ENCODE results near the gene ZNF217.
"Not testable (repeated sequence)": the region's sequence is repeated elsewhere in the genome, so short reads cannot be mapped to it uniquely, and the experiment has no call there.

Gene ZNF217

GRCh38 chr20:53584550-53584913 lies 9.1 kb downstream of the ZNF217 start:
- not testable (repeated sequence) for DNase-seq (ENCODE audit: extremely low read depth in 1 of 2, low read depth in 1 of 2)

- not testable (repeated sequence) for DNase-seq (ENCODE audit: extremely low read depth in 1 of 2, low read depth in 1 of 2)
Measured at GRCh38 chr20:53583660-53584549, 9.7 kb downstream of the ZNF217 start.

GRCh38 chr20:53582574-53583351 lies 10.9 kb downstream of the ZNF217 start:
- no peak for DNase-seq (ENCODE audit: extremely low read depth in 1 of 2, low read depth in 1 of 2)

GRCh38 chr20:53582251-53582570 lies 11.4 kb downstream of the ZNF217 start:
- DNase-seq (ENCODE audit: extremely low read depth in 1 of 2, low read depth in 1 of 2) = no peak

- no peak for DNase-seq (ENCODE audit: extremely low read depth in 1 of 2, low read depth in 1 of 2)
Measured at GRCh38 chr20:53581444-53582250, 12.0 kb downstream of the ZNF217 start.

- DNase-seq (ENCODE audit: extremely low read depth in 1 of 2, low read depth in 1 of 2) = no peak
Measured at GRCh38 chr20:53580376-53581111, 13.1 kb downstream of the ZNF217 start.

GRCh38 chr20:53579581-53580375 lies 13.9 kb downstream of the ZNF217 start:
- DNase-seq (ENCODE audit: extremely low read depth in 1 of 2, low read depth in 1 of 2) = no peak

- no peak for DNase-seq (ENCODE audit: extremely low read depth in 1 of 2, low read depth in 1 of 2)
Measured at GRCh38 chr20:53579266-53579580, 14.4 kb downstream of the ZNF217 start.

GRCh38 chr20:53578492-53579222 lies 15.0 kb downstream of the ZNF217 start:
- no peak for DNase-seq (ENCODE audit: extremely low read depth in 1 of 2, low read depth in 1 of 2)

- no peak for DNase-seq (ENCODE audit: extremely low read depth in 1 of 2, low read depth in 1 of 2)
Measured at GRCh38 chr20:53576586-53577318, 16.9 kb downstream of the ZNF217 start.

- no peak for DNase-seq (ENCODE audit: extremely low read depth in 1 of 2, low read depth in 1 of 2)
Measured at GRCh38 chr20:53576195-53576580, 17.5 kb downstream of the ZNF217 start.

- DNase-seq (ENCODE audit: extremely low read depth in 1 of 2, low read depth in 1 of 2) = no peak
Measured at GRCh38 chr20:53575481-53576194, 18.0 kb downstream of the ZNF217 start.

GRCh38 chr20:53574819-53575218 lies 18.8 kb downstream of the ZNF217 start:
- no peak for DNase-seq (ENCODE audit: extremely low read depth in 1 of 2, low read depth in 1 of 2)

- DNase-seq (ENCODE audit: extremely low read depth in 1 of 2, low read depth in 1 of 2) = no peak
Measured at GRCh38 chr20:53574259-53574789, 19.3 kb downstream of the ZNF217 start.

GRCh38 chr20:53571555-53572286 lies 21.9 kb downstream of the ZNF217 start:
- DNase-seq (ENCODE audit: extremely low read depth in 1 of 2, low read depth in 1 of 2) = no peak

- no peak for DNase-seq (ENCODE audit: extremely low read depth in 1 of 2, low read depth in 1 of 2)
Measured at GRCh38 chr20:53570446-53571276, 23.0 kb downstream of the ZNF217 start.

Data from stimulated activated CD8-positive, alpha-beta memory T cell treated with anti-CD3 and anti-CD28 coated beads, Interleukin-7, amount 100 ng/mL, for 48 hours (primary cell).